Gastroesophageal sphincter (tissue), 3 donors: ENCODE measurements around the gene TMCO4.

Source experiments
- CTCF ChIP-seq, 4 experiments: fragments of 200-600 bp in 2 of 4; fragments of 450-650 bp in 2 of 4; sonication (generic) in 1 of 4; IDR thresholded peaks; one replicate each; pipeline ENCODE4 v1.5.1; 2017 to 2019; ENCODE audit warnings: antibody characterized with exemption in 4 of 4, mild to moderate bottlenecking in 2 of 4, moderate library complexity in 2 of 4
- EP300 ChIP-seq: sonication (generic); formaldehyde crosslinking; IDR thresholded peaks from one replicate; pipeline ENCODE4 v1.6.1; 2017; ENCODE audit warnings: antibody characterized with exemption, mild to moderate bottlenecking
- POLR2A ChIP-seq, 2 donors: fragments of 450-650 bp; IDR thresholded peaks; one replicate each; pipeline ENCODE4 v1.6.1; 2017; ENCODE audit warnings: antibody characterized with exemption in 2 of 2, mild to moderate bottlenecking in 2 of 2, moderate library complexity in 1 of 2
- POLR2AphosphoS5 ChIP-seq: sonication (generic); formaldehyde crosslinking; IDR thresholded peaks from one replicate; pipeline ENCODE4 v1.6.1; 2017; ENCODE audit warnings: antibody characterized with exemption

GRCh38 chr1:19764848-19765247 lies 34.9 kb downstream of the TMCO4 start:
- TF ChIP-seq CTCF (IDR thresholded peaks at IDR 0.05) (no peak), EP300 (no peak), POLR2A (IDR thresholded peaks at IDR 0.05) (no peak), POLR2AphosphoS5 (no peak)
